Upper lobe of left lung (tissue), 4 donors: ENCODE results near the gene ATXN1.

ENCODE experiments used
- CTCF ChIP-seq, 6 experiments: fragments of 450-650 bp in 4 of 6; fragments of 200-600 bp in 2 of 6; sonication (generic) in 2 of 6; IDR thresholded peaks; one replicate each; pipeline ENCODE4 v1.5.1; 2016 to 2019; ENCODE audit warnings: antibody characterized with exemption in 6 of 6
- POLR2A ChIP-seq, 4 donors: fragments of 450-650 bp; IDR thresholded peaks; one replicate each; pipeline ENCODE4 v1.5.1; 2016 to 2017; ENCODE audit warnings: antibody characterized with exemption in 4 of 4, mild to moderate bottlenecking in 2 of 4
- POLR2AphosphoS5 ChIP-seq, 2 donors: sonication (generic); formaldehyde crosslinking; IDR thresholded peaks; one replicate each; pipeline ENCODE4 v1.5.1; 2017; ENCODE audit warnings: antibody characterized with exemption in 2 of 2

GRCh38 chr6:16399695-16400094 lies 361.6 kb downstream of the ATXN1 start:
- TF ChIP-seq CTCF (IDR thresholded peaks at IDR 0.05) (no peak), POLR2AphosphoS5 (IDR thresholded peaks at IDR 0.05) (no peak), POLR2A (IDR thresholded peaks at IDR 0.05) (no peak)
